K562 (cell line): Measurements from ENCODE around the gene SYT1. TPM values are rescaled to one million over a fixed set of nuclear protein-coding genes. Genes with fewer than 3 reads are reported as not detected.

Source experiments
- ATAC-seq: fragments of 200-7000 bp; cut with Tn5 transposase; 3 replicates; pipeline ENCODE4 v1.9.1; 2020; ENCODE audit warnings: moderate library complexity
- BruUV-seq: library from RNA; stranded (reverse); fragments of 400-500 nt; replicated peaks from 2 replicates; lab custom pipeline; 2021; lab: Mats Ljungman, UMichigan
- CTCF ChIA-PET: fragments of 300-600 bp; formaldehyde crosslinking; extraction: SDS; loops from one replicate; lab custom pipeline; 2021; ENCODE audit warnings: low intra/inter-chr PET ratio; lab: Yijun Ruan, JAX
- POLR2A ChIA-PET: fragments of 300-600, 350-650 bp; sonication (Branson Sonifier 250); formaldehyde crosslinking; extraction: SDS; loops from one replicate; lab custom pipeline; 2021; ENCODE audit warnings: antibody characterized with exemption, inconsistent platforms; lab: Yijun Ruan, JAX
- DNase-seq, 4 experiments: peaks; one replicate each; pipeline versions ENCODE4 v3.0.0 to v3.0.0-alpha.2; 2011 to 2018; ENCODE audit warnings: low spot score in 3 of 4, mixed read lengths in 3 of 4; ENCODE audit errors: extremely low read depth in 1 of 4
- FAIRE-seq: peaks from 2 replicates; lab custom pipeline; 2011; peaks lifted over from hg19 to GRCh38; lab: Jason Lieb, UNC
- H2AFZ ChIP-seq: 2 replicates; pipeline ENCODE4 v1.6.0; 2011; ENCODE audit warnings: low read depth, low read length, control low read depth, inconsistent platforms
- H3K27ac ChIP-seq: fragments of 200-600 bp; 3 replicates; pipeline ENCODE4 v1.8.0; 2011; ENCODE audit warnings: low read depth, mild to moderate bottlenecking, control low read depth, inconsistent platforms, low read length, moderate library complexity, mixed read lengths; ENCODE audit errors: extremely low read depth
- H3K27me3 ChIP-seq, 2 experiments: fragments of 300-600 bp in 1 of 2; 2 replicates in 1 of 2; 3 replicates in 1 of 2; pipeline versions ENCODE4 v1.6.0 to v1.8.0; 2011; ENCODE audit warnings: inconsistent platforms in 2 of 2, low read length in 2 of 2, mild to moderate bottlenecking in 1 of 2, mixed read lengths in 1 of 2, moderate library complexity in 1 of 2; ENCODE audit not compliant: control insufficient read depth in 2 of 2, insufficient read depth in 2 of 2
- H3K36me3 ChIP-seq: fragments of 300-600 bp; 3 replicates; pipeline ENCODE4 v1.8.0; 2011; ENCODE audit warnings: mild to moderate bottlenecking, low read length, inconsistent platforms; ENCODE audit not compliant: control insufficient read depth, insufficient read depth
- H3K4me1 ChIP-seq, 2 experiments: fragments of 200-600 bp in 1 of 2; replicated peaks in 1 of 2; 2 replicates in 1 of 2; 3 replicates in 1 of 2; pipeline versions ENCODE4 v1.5.1 to v1.8.0; 2011; ENCODE audit warnings: inconsistent platforms in 2 of 2, low read length in 2 of 2, mild to moderate bottlenecking in 1 of 2, mixed read lengths in 1 of 2, moderate library complexity in 1 of 2; ENCODE audit not compliant: control insufficient read depth in 2 of 2, insufficient read depth in 2 of 2
- H3K4me2 ChIP-seq: 2 replicates; pipeline ENCODE4 v1.6.1; 2011; ENCODE audit warnings: low read length, control low read depth, inconsistent platforms, mixed read lengths; ENCODE audit not compliant: insufficient read depth
- H3K4me3 ChIP-seq: fragments of 200-600 bp; sonication (generic), shearing (Covaris generic); 2 replicates; pipeline ENCODE4 v1.5.1; 2016; ENCODE audit warnings: control low read depth, inconsistent platforms
- H3K79me2 ChIP-seq: fragments of 200-600 bp; 3 replicates; pipeline ENCODE4 v1.8.0; 2011; ENCODE audit warnings: low read length, inconsistent platforms; ENCODE audit not compliant: control insufficient read depth, insufficient read depth
- H3K9ac ChIP-seq, 2 experiments: 2 replicates each; pipeline versions ENCODE4 v1.6.0 to v1.6.1; 2011; ENCODE audit warnings: low read depth in 2 of 2, low read length in 2 of 2, control low read depth in 1 of 2, inconsistent platforms in 1 of 2, mild to moderate bottlenecking in 1 of 2, mixed read lengths in 1 of 2; ENCODE audit not compliant: insufficient read depth in 1 of 2
- H3K9me1 ChIP-seq: one replicate; pipeline ENCODE4 v1.6.0; 2011; ENCODE audit warnings: inconsistent platforms, mild to moderate bottlenecking, low read length, moderate library complexity; ENCODE audit not compliant: control insufficient read depth, insufficient read depth
- H3K9me3 ChIP-seq: replicated peaks from 2 replicates; pipeline ENCODE4 v1.5.1; 2011; ENCODE audit warnings: low read depth, low read length, inconsistent platforms; ENCODE audit not compliant: control insufficient read depth, insufficient read depth
- H4K20me1 ChIP-seq: replicated peaks from 2 replicates; pipeline ENCODE4 v1.6.1; 2011; ENCODE audit warnings: low read length, inconsistent platforms, mixed read lengths; ENCODE audit not compliant: control insufficient read depth, insufficient read depth
- BRF2 ChIP-seq: IDR thresholded peaks from 3 replicates; pipeline ENCODE4 v1.6.1; 2011; ENCODE audit warnings: borderline replicate concordance, mild to moderate bottlenecking; ENCODE audit not compliant: insufficient read length, insufficient read depth
- CEBPB ChIP-seq: fragments of 450-650 bp; IDR thresholded peaks from 2 replicates; pipeline ENCODE4 v1.6.1; 2016; ENCODE audit warnings: missing genetic modification characterization, missing compliant biosample characterization
- CEBPG ChIP-seq, 3 experiments: fragments of 200-800 bp in 1 of 3; sonication (Bioruptor generic) in 1 of 3; sonication (generic) in 1 of 3; formaldehyde crosslinking in 1 of 3; IDR thresholded peaks in 2 of 3; conservative IDR thresholded peaks in 1 of 3; 2 replicates each; pipeline versions ENCODE4 v1.6.1 to v1.8.0; 2016 to 2022; ENCODE audit warnings: missing compliant biosample characterization in 2 of 3, missing genetic modification characterization in 2 of 3, mild to moderate bottlenecking in 1 of 3, missing genetic modification reagents in 1 of 3
- MNT ChIP-seq, 2 experiments: fragments of 450-650 bp; conservative IDR thresholded peaks; 2 replicates each; pipeline ENCODE4 v1.6.1; 2017; ENCODE audit warnings: mild to moderate bottlenecking in 2 of 2, moderate library complexity in 2 of 2
- SIRT6 ChIP-seq: IDR thresholded peaks from one replicate; pipeline ENCODE4 v1.6.1; 2012; ENCODE audit warnings: low read depth, mild to moderate bottlenecking, control low read depth, inconsistent platforms, low read length, moderate library complexity
- THRAP3 ChIP-seq: fragments of 450-650 bp; IDR thresholded peaks from 2 replicates; pipeline ENCODE4 v1.6.1; 2016; ENCODE audit warnings: mild to moderate bottlenecking, inconsistent platforms, borderline replicate concordance
- WGBS: fragments of 100-300 bp; shearing (Covaris generic); methylation state at CpG from one replicate; pipeline ENCODE4 v1.1.6; 2016; ENCODE audit warnings: low coverage, mixed read lengths; ENCODE audit not compliant: insufficient coverage; ENCODE audit errors: missing lambda C conversion rate; 5-methylcytosine and 5-hydroxymethylcytosine counted together
- in situ Hi-C: fragments of 300-500 bp; cut with MboI; formaldehyde crosslinking; loops from 4 replicates; pipeline ENCODE4 v1.15.0; 2018; ENCODE audit warnings: inconsistent platforms, mixed read lengths
- intact Hi-C: fragments of 100-400 bp; cut with micrococcal nuclease; formaldehyde crosslinking; loops from 2 replicates; pipeline ENCODE4 v1.14.2; 2022
- polyA plus RNA-seq, 8 experiments: library from polyadenylated mRNA; depleted of rRNA in 4 of 8; stranded (reverse) in 5 of 8; unstranded in 3 of 8; fragments of >200 nt; fragmentation: Nextera tagmentation in 2 of 8; fragmentation: Illumina TruSeq in 1 of 8; extraction: Ambion mirVana in 2 of 8; extraction: Trizol in 1 of 8; gene quantifications; 2 replicates each; pipeline versions ENCODE4 v1.2.1 to v1.2.3, GENCODE V29; 2011 to 2014; ENCODE audit warnings: inconsistent platforms in 1 of 8, missing spikeins in 1 of 8
- total RNA-seq, 7 experiments: library from RNA; depleted of rRNA in 6 of 7; stranded (reverse); fragments of >200 nt in 6 of 7; fragmentation: Illumina TruSeq in 2 of 7; extraction: Trizol in 2 of 7; gene quantifications; 2 replicates each; pipeline versions ENCODE4 v1.2.1 to v1.2.3, GENCODE V29; 2011 to 2021; ENCODE audit warnings: low replicate concordance in 1 of 7
- TF ChIP-seq, protein P1 (sequence below): IDR thresholded peaks from 2 replicates; pipeline ENCODE4 v1.6.1; 2011; ENCODE audit not compliant: insufficient read length; ENCODE audit errors: extremely low read depth
- TF ChIP-seq, protein P2 (sequence below), 2 experiments: fragments of 450-650 bp in 1 of 2; sonication (generic) in 1 of 2; formaldehyde crosslinking; conservative IDR thresholded peaks; 2 replicates each; pipeline versions ENCODE4 v1.4.0 to v1.8.1; 2020 to 2022; ENCODE audit warnings: mild to moderate bottlenecking in 1 of 2, missing genetic modification reagents in 1 of 2

The SYT1 gene
- total and polyA plus RNA-seq, 9 of the 15 experiments (the other 6 are each of a cell fraction or from before 2014, with no cell fraction given), result 0.03 to 0.13 (median 0.07) TPM; not detected in 4

DNA sequence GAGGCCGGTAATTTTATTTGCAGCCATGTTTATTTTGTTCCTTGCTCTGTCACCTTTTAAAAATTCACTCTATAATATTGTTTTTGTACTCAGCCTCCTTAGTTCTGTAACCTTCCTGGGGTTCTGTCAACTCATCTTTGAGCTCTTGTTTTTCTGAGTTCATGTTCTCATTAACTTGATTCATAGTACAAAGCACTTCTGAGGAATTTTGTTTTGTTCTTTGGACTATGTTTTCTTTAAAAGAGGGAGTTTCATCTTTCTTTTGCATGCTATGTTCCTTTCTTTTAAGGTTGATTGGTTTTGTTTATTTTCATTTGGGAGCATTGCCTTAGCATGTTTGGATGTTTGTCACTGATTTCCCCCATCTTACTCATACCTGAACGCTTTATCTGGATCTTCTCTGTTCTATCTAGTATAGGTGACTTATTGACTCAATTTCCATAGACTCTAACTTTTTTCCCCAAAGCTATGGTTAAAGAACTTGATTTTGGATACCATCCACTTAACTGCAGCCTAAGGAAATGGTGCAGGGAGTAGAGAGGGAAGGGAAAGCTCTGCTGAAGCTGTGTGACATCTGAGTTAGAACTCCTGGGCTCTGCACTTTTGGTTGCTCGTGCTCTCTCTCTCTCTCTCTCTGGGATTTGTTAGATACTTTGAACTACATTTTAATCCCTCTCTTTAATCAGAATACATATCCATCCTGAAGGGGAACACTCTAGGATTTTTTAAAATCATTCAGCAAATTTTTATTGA is 557.7 kb downstream of the SYT1 start (continued):
- TF ChIP-seq, protein P1, sequence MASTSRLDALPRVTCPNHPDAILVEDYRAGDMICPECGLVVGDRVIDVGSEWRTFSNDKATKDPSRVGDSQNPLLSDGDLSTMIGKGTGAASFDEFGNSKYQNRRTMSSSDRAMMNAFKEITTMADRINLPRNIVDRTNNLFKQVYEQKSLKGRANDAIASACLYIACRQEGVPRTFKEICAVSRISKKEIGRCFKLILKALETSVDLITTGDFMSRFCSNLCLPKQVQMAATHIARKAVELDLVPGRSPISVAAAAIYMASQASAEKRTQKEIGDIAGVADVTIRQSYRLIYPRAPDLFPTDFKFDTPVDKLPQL, result no peak
- no peak for TF ChIP-seq SIRT6

DNA sequence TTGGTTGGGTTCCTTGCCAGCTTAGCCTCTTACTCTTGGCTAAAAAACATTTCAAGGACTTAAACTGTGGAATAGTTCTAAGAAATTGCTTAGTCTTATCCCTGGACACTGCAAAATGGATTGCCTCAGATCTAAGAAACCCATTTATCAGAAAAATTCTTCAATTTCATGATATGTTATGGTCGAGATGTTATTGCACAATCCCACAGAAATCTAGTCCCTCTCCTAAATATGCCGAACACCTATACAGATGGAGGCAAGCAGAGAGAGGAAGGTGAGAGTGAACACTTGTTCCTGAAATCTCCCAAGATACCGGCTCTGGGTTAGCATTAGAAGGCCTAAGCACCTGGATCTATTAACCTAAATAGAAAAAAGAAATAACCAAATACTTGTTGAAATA is 559.0 kb downstream of the SYT1 start:
- ChIA-PET POLR2A (no interaction called here), CTCF (no interaction called here)
- DNase-seq, result no peak
- H3K4me1 ChIP-seq, result no peaks in the 10 kb centered on the region
- in situ Hi-C loops, result no loop called here
- H3K36me3 ChIP-seq, result no peaks in the 10 kb centered on the region
- no peak for FAIRE-seq
- 0% methylated on average over 3 of the region's 3 CpGs for WGBS
- H3K27me3 ChIP-seq, result no peaks in the 10 kb centered on the region
- ATAC-seq, result no peak
- no peak overlapping the region for H3K27ac ChIP-seq
- no peak overlapping the region for H2AFZ ChIP-seq
- no peak overlapping the region for H3K4me2 ChIP-seq
- H3K9ac ChIP-seq, result no peak overlapping the region
- no peak overlapping the region for H3K4me3 ChIP-seq
- BruUV-seq, result no TSS peak
- no peaks in the 10 kb centered on the region for H4K20me1 ChIP-seq
- H3K9me3 ChIP-seq, result no peaks in the 10 kb centered on the region
- no peaks in the 10 kb centered on the region for H3K79me2 ChIP-seq
- H3K9me1 ChIP-seq, result no peaks in the 10 kb centered on the region
- intact Hi-C loops, result no loop called here
- peak; percentile 47 for TF ChIP-seq CEBPB
- no peak for TF ChIP-seq THRAP3
- TF ChIP-seq MNT (conservative IDR thresholded peaks at IDR 0.05), result no peak
- TF ChIP-seq BRF2, result no peak
- TF ChIP-seq, protein P2, sequence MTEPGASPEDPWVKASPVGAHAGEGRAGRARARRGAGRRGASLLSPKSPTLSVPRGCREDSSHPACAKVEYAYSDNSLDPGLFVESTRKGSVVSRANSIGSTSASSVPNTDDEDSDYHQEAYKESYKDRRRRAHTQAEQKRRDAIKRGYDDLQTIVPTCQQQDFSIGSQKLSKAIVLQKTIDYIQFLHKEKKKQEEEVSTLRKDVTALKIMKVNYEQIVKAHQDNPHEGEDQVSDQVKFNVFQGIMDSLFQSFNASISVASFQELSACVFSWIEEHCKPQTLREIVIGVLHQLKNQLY (CRISPR knock-in tag; conservative IDR thresholded peaks at IDR 0.05), result no peak
- TF ChIP-seq CEBPG (CRISPR knock-in tag; IDR thresholded peaks at IDR 0.05), result no peak
- peak in 1 of 2 experiments; percentile 63; a peak in 2 of 4 replicates for TF ChIP-seq CEBPG (tag; conservative IDR thresholded peaks at IDR 0.05 in 1 of 2, IDR thresholded peaks at IDR 0.05 in 1 of 2)
